ENCODE measurements around the gene MERTK.

DNA sequence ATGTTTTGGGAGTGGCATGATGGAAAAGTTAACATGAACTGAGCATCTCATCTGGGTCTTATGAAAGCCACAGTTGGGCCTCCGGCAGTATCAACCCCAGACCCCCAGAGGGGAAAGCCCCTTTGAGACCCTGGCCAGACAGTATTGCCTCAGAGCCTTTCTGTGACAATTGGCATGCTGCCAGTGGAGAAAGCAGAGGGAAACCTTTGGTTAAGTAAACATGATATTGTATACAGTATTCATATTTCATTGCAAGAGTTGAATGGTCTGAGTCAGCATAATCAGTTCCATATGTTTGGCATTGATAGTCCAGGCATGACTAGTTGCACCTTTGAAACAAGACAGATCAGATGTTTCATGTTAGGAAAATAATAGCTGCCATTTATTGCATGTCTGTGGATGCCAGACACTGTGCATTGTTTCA is 20.0 kb downstream of the MERTK start:
- no peak for TF ChIP-seq POLR2A (IDR thresholded peaks at IDR 0.05)
- TF ChIP-seq, protein P1, sequence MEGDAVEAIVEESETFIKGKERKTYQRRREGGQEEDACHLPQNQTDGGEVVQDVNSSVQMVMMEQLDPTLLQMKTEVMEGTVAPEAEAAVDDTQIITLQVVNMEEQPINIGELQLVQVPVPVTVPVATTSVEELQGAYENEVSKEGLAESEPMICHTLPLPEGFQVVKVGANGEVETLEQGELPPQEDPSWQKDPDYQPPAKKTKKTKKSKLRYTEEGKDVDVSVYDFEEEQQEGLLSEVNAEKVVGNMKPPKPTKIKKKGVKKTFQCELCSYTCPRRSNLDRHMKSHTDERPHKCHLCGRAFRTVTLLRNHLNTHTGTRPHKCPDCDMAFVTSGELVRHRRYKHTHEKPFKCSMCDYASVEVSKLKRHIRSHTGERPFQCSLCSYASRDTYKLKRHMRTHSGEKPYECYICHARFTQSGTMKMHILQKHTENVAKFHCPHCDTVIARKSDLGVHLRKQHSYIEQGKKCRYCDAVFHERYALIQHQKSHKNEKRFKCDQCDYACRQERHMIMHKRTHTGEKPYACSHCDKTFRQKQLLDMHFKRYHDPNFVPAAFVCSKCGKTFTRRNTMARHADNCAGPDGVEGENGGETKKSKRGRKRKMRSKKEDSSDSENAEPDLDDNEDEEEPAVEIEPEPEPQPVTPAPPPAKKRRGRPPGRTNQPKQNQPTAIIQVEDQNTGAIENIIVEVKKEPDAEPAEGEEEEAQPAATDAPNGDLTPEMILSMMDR (IDR thresholded peaks at IDR 0.05) = no peak
